Aorta (tissue), 5 donors: ENCODE measurements around the gene LRCH1. TPM values are rescaled to one million over a fixed set of nuclear protein-coding genes. Genes with fewer than 3 reads are reported as not detected.
"Not testable (repeated sequence)": the region's sequence is repeated elsewhere in the genome, so short reads cannot be mapped to it uniquely, and the experiment has no call there.

Experiments used
- ATAC-seq: fragments of 200-7000 bp; cut with Tn5 transposase; one replicate; pipeline ENCODE4 v1.9.1; 2022; ENCODE audit warnings: moderate library complexity; ENCODE audit not compliant: low FRiP score
- DNase-seq, 2 donors: peaks; one replicate each; pipeline ENCODE4 v3.0.0-alpha.2; 2020
- H3K27ac ChIP-seq, 2 donors: one replicate each; pipeline ENCODE4 v1.5.1; 2013; ENCODE audit warnings: low read length in 2 of 2, mild to moderate bottlenecking in 2 of 2, moderate library complexity in 2 of 2, control low read depth in 1 of 2, inconsistent platforms in 1 of 2, low read depth in 1 of 2
- H3K27me3 ChIP-seq, 2 donors: one replicate each; pipeline ENCODE4 v1.6.1; 2013; ENCODE audit warnings: control low read depth in 1 of 2, low read length in 1 of 2, mild to moderate bottlenecking in 1 of 2, moderate library complexity in 1 of 2; ENCODE audit not compliant: insufficient read depth in 2 of 2, control insufficient read depth in 1 of 2
- H3K36me3 ChIP-seq, 2 donors: one replicate each; pipeline ENCODE4 v1.6.1; 2013; ENCODE audit warnings: control low read depth in 1 of 2, low read length in 1 of 2, mild to moderate bottlenecking in 1 of 2; ENCODE audit not compliant: insufficient read depth in 2 of 2, control insufficient read depth in 1 of 2
- H3K4me1 ChIP-seq, 2 donors: one replicate each; pipeline ENCODE4 v1.6.1; 2013; ENCODE audit warnings: low read length in 2 of 2, control low read depth in 1 of 2, mild to moderate bottlenecking in 1 of 2, moderate library complexity in 1 of 2; ENCODE audit not compliant: insufficient read depth in 2 of 2, control insufficient read depth in 1 of 2
- H3K4me3 ChIP-seq, 2 donors: one replicate each; pipeline ENCODE4 v1.5.1; 2013; ENCODE audit warnings: low read length in 2 of 2, control low read depth in 1 of 2, mild to moderate bottlenecking in 1 of 2
- H3K9me3 ChIP-seq: one replicate; pipeline ENCODE4 v1.6.1; 2013; ENCODE audit warnings: mild to moderate bottlenecking, low read length; ENCODE audit not compliant: control insufficient read depth
- whole genome bisulfite sequencing, 2 donors: extraction: QIAGEN DNeasy Blood & Tissue Kit; methylation state at CpG; one replicate each; pipeline ENCODE4 v1.1.7; 2013; 5-methylcytosine and 5-hydroxymethylcytosine counted together
- intact Hi-C, 2 donors: fragments of 100-400 bp; cut with DNase I; formaldehyde crosslinking; loops; one replicate each; pipeline versions ENCODE4 v1.14.2 to v1.15.0; 2022
- long read RNA-seq, 2 donors: library from polyadenylated mRNA; unstranded; transcript quantifications; one replicate each; pipeline ENCODE4 v2.0.0, GENCODE V29; 2020 to 2021
- polyA plus RNA-seq, 2 donors: library from polyadenylated mRNA; stranded (reverse); fragments of 200-250 nt; gene quantifications; one replicate each; pipeline ENCODE4 v1.2.3, GENCODE V29; 2013
- total RNA-seq, 2 donors: library from RNA; stranded (reverse); fragmentation: NEBNext Ultra II Directional; extraction: Animal tissue kit (Norgen Biotek cat#: 25700); gene quantifications; one replicate each; pipeline ENCODE4 v1.2.1, GENCODE V29; 2021
- donor health status: healthy with polysubstance abuse.
- donor health status: Bipolar disorder and iron deficiency.
- donor health status: DM: no; HTN: no; CAD: no.
- donor health status: DM: no; HTN: no; CAD: no.
- donor health status: DM: yes; HTN: yes; CAD: no.

LRCH1 gene, protein sequence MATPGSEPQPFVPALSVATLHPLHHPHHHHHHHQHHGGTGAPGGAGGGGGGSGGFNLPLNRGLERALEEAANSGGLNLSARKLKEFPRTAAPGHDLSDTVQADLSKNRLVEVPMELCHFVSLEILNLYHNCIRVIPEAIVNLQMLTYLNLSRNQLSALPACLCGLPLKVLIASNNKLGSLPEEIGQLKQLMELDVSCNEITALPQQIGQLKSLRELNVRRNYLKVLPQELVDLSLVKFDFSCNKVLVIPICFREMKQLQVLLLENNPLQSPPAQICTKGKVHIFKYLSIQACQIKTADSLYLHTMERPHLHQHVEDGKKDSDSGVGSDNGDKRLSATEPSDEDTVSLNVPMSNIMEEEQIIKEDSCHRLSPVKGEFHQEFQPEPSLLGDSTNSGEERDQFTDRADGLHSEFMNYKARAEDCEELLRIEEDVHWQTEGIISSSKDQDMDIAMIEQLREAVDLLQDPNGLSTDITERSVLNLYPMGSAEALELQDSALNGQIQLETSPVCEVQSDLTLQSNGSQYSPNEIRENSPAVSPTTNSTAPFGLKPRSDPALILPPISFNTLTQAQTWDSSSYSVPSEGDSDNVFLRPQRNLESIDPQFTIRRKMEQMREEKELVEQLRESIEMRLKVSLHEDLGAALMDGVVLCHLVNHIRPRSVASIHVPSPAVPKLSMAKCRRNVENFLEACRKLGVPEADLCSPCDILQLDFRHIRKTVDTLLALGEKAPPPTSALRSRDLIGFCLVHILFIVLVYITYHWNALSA
- total RNA-seq (10 to 100 TPM; 44.4 to 46.5 TPM), polyA plus RNA-seq (10 to 100 TPM; 12.3 to 13.1 TPM)
- long read RNA-seq, donor 1, full-length matches to known transcripts: 8 of 27 reads
- long read RNA-seq, donor 1, partial matches to known transcripts: 11 of 27 reads
- long read RNA-seq, donor 1, other reads (novel, unspliced or antisense): 8 of 27 reads
- long read RNA-seq, donor 2, full-length matches to known transcripts: 14 of 40 reads
- long read RNA-seq, donor 2, partial matches to known transcripts: 3 of 40 reads
- long read RNA-seq, donor 2, other reads (novel, unspliced or antisense): 23 of 40 reads

DNA sequence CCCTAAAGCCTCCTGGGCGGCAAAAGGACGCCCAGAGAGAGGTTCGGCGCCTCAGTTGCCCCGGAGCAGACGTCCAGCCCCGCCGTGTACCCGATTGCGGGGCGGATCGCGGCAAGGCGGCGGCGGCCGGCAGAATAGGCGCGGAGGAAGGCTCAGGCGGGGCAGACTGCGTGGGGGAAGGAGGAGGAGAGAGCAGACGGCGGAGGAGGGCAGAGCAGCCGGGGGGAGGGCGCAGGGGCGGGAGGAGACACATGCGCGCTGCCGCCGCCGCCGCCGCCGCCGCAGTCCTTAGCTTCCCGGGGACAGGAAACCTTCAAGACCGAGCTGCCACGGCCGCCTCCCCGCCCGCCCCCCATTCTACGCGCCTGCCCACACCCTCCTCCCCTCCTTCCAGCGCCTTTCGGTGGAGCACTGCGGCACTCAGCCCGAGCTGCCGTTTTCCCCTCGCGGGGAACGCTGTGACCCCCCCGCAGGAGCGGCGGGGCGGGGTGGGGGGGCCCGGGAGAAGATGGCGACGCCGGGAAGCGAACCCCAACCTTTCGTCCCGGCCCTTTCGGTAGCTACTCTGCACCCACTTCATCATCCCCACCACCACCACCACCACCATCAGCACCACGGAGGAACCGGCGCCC, at the start of gene LRCH1:
Gene LRCH1 (plus strand): TSS at position 282 of the 632 bp plus-strand sequence. CDS start 227 bp downstream, at position 509.
- Histone ChIP-seq H3K4me3 (peak within 1 kb of the TSS; percentile 68 to 98), H3K36me3 (no peaks in the 10 kb centered on the region), H3K27ac (peak within 1 kb of the TSS; percentile 48 to 73), H3K4me1 (no peaks in the 10 kb centered on the region), H3K27me3 (no peaks in the 10 kb centered on the region), H3K9me3 (no peaks in the 10 kb centered on the region)
- intact Hi-C loops: loop anchor here (2.0 to 10.0 kb wide), 4 partner anchors 52 to 124 kb away; no protein-coding TSS in a partner anchor
- DNase-seq (peak; percentile 96), ATAC-seq (peak; percentile 93)
- 0 to 1% methylated on average over 26 to 66 of the region's 66 CpGs for WGBS, 2 donors

DNA sequence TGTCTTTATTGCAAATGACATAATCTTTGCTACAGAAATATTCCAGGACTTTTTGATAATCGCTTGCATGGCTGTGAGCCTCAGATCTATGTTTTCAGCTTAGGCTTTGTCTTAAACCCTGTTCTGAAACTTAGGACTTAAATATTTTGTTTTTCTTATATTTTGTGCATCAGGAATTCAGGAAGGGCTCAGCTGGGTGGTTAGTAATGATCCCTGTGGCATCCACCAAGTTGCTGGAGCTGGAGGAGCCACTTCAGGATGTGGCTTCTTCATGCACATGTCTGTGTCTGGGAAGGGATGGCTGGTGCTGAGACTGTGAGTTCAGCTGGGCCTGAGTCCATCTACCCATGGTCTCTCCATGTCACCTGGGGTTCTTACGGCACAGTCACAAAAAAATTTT, 48.9 kb upstream of the LRCH1 start:
- DNase-seq: no peak
- Histone ChIP-seq H3K27me3 (no peaks in the 10 kb centered on the region), H3K36me3 (no peaks in the 10 kb centered on the region), H3K9me3 (no peaks in the 10 kb centered on the region), H3K4me1 (no peaks in the 10 kb centered on the region), H3K4me3 (no peak overlapping the region), H3K27ac (no peak overlapping the region)
- 96 to 99% methylated on average over 2 of the region's 2 CpGs for WGBS, 2 donors
- ATAC-seq: no peak
- intact Hi-C loops: no loop called here

DNA sequence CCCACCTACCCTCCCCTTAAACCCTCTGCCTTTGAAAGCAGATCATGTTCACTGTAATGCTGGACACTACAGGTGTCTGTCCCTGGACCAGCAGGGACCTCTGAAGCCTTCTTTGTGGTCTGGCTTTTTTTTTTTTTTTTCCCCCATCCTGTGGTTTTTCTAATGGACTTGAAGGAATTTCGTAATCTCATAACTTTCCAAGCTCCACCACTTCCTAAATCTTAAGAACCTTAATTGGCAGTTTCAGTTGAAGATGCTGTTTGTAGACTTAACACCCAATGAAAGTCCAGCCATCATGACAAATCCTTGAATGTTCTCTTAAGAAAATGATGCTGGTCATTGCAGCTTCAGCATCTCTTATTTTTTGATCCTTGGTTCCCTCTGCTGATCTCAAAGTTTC, 45.0 kb upstream of the LRCH1 start:
- no peaks in the 10 kb centered on the region for H3K27me3 ChIP-seq
- H3K4me1 ChIP-seq: no peaks in the 10 kb centered on the region
- ATAC-seq: no peak
- H3K27ac ChIP-seq: no peak overlapping the region
- DNase-seq: no peak
- H3K4me3 ChIP-seq: no peak overlapping the region
- WGBS, 2 donors: 75 to 86% methylated on average over 1 of the region's 1 CpG
- intact Hi-C loops: no loop called here
- no peaks in the 10 kb centered on the region for H3K9me3 ChIP-seq
- H3K36me3 ChIP-seq: no peaks in the 10 kb centered on the region

DNA sequence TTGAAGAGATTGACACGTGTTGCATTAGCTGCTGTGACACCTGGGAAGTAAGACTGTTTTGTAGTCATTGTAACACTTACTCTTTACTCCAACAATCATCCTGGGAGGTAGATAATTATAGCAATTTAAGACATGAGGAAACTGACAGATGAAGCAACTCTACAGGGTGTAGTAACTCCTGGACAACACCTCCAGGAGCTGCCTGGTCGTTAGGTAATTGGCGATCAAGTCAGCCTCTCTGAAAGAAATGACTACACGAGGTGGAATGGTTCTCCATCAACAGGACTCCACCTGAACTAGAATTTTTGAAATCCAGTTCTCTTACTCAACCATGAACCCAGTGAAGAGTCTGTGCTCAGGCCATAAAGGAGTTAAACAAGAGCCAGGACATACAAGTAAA, 43.0 kb upstream of the LRCH1 start:
- Histone ChIP-seq H3K4me3 (no peak overlapping the region), H3K4me1 (no peaks in the 10 kb centered on the region), H3K27me3 (no peaks in the 10 kb centered on the region), H3K9me3 (no peaks in the 10 kb centered on the region), H3K36me3 (no peaks in the 10 kb centered on the region), H3K27ac (no peak overlapping the region)
- DNase-seq (no peak), ATAC-seq (no peak)
- intact Hi-C loops: no loop called here
- WGBS, 2 donors: 91 to 92% methylated on average over 4 of the region's 4 CpGs

DNA sequence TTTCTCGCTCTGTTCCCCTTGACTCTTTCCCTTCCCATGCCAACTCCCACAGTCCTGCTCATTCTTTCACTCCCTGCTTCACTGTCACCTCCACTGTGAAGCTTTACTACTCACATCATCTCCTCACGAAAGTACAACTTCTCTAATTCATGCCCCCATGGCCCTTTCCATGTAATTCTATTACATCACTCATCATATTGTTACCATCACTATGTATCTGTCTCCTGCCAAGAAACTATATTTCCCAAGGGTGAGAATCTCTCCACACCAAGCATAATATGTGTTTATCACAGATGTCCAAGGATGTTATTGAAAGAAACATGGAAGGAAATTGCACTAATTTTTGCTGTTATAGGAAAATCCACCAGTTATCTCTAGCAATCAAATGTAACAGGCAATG, 37.2 kb upstream of the LRCH1 start:
- DNase-seq (no peak), ATAC-seq (no peak)
- H3K4me3 ChIP-seq: no peak overlapping the region
- intact Hi-C loops: no loop called here
- H3K36me3 ChIP-seq: no peaks in the 10 kb centered on the region
- no peaks in the 10 kb centered on the region for H3K27me3 ChIP-seq
- no peaks in the 10 kb centered on the region for H3K4me1 ChIP-seq
- no peak overlapping the region for H3K27ac ChIP-seq
- H3K9me3 ChIP-seq: no peaks in the 10 kb centered on the region
- WGBS, 2 donors: 92 to 96% methylated on average over 2 of the region's 2 CpGs

DNA sequence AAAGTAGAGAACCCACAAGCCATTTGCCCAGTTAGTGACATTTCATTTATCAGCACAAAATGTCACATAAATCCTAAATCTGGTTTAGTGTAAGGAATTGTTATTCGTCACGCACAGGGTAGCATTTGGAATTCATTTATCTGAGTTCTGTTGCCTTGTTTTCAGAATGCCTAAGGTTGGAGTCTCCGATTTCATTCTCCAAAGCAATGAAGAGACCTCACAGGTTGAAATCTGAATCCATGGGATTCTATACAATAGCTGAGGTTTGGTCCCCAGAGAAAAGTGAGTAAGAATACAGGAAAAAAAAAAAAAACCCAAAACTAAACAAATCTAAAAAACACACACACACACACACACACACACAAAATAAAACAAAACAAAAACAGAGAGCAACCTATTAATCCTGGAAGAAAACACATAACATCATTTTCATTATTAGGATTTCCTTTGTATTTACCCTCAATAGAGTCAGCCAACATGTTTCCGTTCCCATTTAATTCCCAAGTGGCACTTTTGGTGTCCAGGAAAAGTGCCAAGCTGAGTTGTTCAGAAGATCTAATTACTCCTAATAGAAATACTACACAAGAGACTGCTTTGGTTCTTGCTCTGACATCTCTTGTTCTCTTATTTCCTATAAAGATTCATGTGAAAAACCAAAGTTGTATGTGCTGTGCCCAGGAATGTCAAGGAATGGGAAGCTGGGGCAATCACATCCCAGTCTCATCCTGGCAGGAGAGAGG, 36.2 kb upstream of the LRCH1 start:
- Histone ChIP-seq H3K36me3 (no peaks in the 10 kb centered on the region), H3K27me3 (no peaks in the 10 kb centered on the region), H3K9me3 (no peaks in the 10 kb centered on the region), H3K4me3 (no peak overlapping the region), H3K4me1 (no peaks in the 10 kb centered on the region), H3K27ac (no peak overlapping the region)
- DNase-seq: no peak
- intact Hi-C loops: no loop called here
- 45 to 52% methylated on average over 4 of the region's 4 CpGs for WGBS, 2 donors
- no peak for ATAC-seq

DNA sequence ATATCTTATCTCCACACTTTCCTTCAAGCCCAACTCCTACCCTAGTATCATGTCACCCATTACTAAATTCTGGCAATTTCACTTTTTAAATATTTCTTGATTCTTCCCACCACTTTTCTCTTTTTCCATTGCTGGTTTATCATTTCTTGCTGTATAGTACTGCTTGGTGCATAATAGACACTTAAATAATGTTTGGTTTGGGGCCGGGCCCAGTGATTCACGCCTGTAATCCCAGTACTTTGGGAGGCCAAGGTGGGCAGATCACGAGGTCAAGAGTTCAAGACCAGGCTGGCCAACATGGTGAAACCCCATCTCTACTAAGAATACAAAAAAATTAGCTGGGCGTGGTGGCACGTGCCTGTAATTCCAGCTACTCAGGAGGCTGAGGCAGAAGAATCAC, 35.2 kb upstream of the LRCH1 start:
- intact Hi-C loops, H3K36me3 ChIP-seq, DNase-seq, H3K27ac ChIP-seq, H3K9me3 ChIP-seq, H3K4me3 ChIP-seq, H3K4me1 ChIP-seq, H3K27me3 ChIP-seq, ATAC-seq: not testable (repeated sequence)
- WGBS, 2 donors: 81 to 88% methylated on average over 5 of the region's 5 CpGs

DNA sequence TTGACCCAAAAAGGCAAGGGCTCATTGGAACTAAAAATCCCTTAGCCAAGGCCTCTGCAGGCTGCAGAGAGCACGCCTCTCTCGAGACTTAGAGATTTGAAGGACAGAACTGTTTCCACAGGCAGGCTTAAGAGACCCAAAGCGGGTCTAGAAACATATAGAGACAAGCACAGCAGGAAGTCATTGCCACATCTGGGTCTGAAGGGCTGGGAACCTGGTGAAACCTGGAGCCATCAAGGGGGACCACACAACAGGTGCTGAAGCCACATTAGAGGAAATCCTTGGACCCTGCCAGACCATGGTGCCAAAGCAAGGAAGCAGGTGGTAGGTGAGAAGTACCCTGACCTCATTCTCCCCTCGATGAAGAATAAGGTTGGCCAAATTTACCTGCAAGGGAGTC, 33.8 kb upstream of the LRCH1 start:
- intact Hi-C loops: no loop called here
- WGBS, 2 donors: 95 to 96% methylated on average over 4 of the region's 4 CpGs

More for the DNA sequence above, 33.8 kb upstream of the LRCH1 start:
- no peak for ATAC-seq
- Histone ChIP-seq H3K36me3 (no peaks in the 10 kb centered on the region), H3K9me3 (no peaks in the 10 kb centered on the region), H3K4me1 (peaks cover 2 to 4% of the 10 kb centered on the region in 2 donors), H3K27me3 (no peaks in the 10 kb centered on the region), H3K4me3 (no peak overlapping the region), H3K27ac (no peak overlapping the region)
- DNase-seq: no peak
